GM23248 (cell line): Measurements from ENCODE around the gene LRRC74A.

Experiments
- EZH2 ChIP-seq: fragments of 200-600 bp; sonication (generic); IDR thresholded peaks from 2 replicates; pipeline ENCODE4 v1.6.1; 2018; ENCODE audit warnings: antibody characterized with exemption, mild to moderate bottlenecking; ENCODE audit not compliant: insufficient read depth, poor library complexity, severe bottlenecking
- EZH2phosphoT487 ChIP-seq: fragments of 200-600 bp; sonication (generic); IDR thresholded peaks from 2 replicates; pipeline ENCODE4 v1.6.1; 2018; ENCODE audit warnings: antibody characterized with exemption, moderate library complexity, mild to moderate bottlenecking, low read depth; ENCODE audit not compliant: insufficient read depth

GRCh38 chr14:76779221-76780057 lies 46.8 kb upstream of the LRRC74A start:
- TF ChIP-seq EZH2phosphoT487 (no peak), EZH2 (no peak)
